ENCODE data around the gene CAMK1. TPM values are rescaled to one million over a fixed set of nuclear protein-coding genes. Genes with fewer than 3 reads are reported as not detected.

CAMK1 gene
- total RNA-seq, 1 donor from 2014 or later: 8.2 TPM

GRCh38 chr3:9804996-9805395 lies 35.2 kb upstream of the CAMK1 start:
- no peak for DNase-seq
- Mint-ChIP-seq H3K9me3 (ENCODE audit: unreplicated experiment) (peaks cover 6% of the 10 kb centered on the region), H3K27ac (ENCODE audit: unreplicated experiment) (no peak overlapping the region), H3K27me3 (ENCODE audit: unreplicated experiment) (peaks cover 5% of the 10 kb centered on the region), H3K4me1 (ENCODE audit: low read depth, unreplicated experiment) (peaks cover 20% of the 10 kb centered on the region), H3K36me3 (ENCODE audit: unreplicated experiment) (peaks cover 5% of the 10 kb centered on the region), H3K4me3 (ENCODE audit: unreplicated experiment) (no peak overlapping the region)
- no peak for TF ChIP-seq CTCF (IDR thresholded peaks at IDR 0.05; ENCODE audit: partially characterized antibody, unreplicated experiment)

GRCh38 chr3:9803494-9803893 lies 33.7 kb upstream of the CAMK1 start:
- no peak overlapping the region for H3K4me3 Mint-ChIP-seq (ENCODE audit: unreplicated experiment)
- no peak overlapping the region for H3K27ac Mint-ChIP-seq (ENCODE audit: unreplicated experiment)
- peaks cover 4% of the 10 kb centered on the region for H3K9me3 Mint-ChIP-seq (ENCODE audit: unreplicated experiment)
- no peak for TF ChIP-seq CTCF (IDR thresholded peaks at IDR 0.05; ENCODE audit: partially characterized antibody, unreplicated experiment)
- peaks cover 8% of the 10 kb centered on the region for H3K4me1 Mint-ChIP-seq (ENCODE audit: low read depth, unreplicated experiment)
- H3K27me3 Mint-ChIP-seq (ENCODE audit: unreplicated experiment): peaks cover 3% of the 10 kb centered on the region
- no peak for DNase-seq
- H3K36me3 Mint-ChIP-seq (ENCODE audit: unreplicated experiment): peaks cover 5% of the 10 kb centered on the region

- peaks cover 5% of the 10 kb centered on the region for H3K36me3 Mint-ChIP-seq (ENCODE audit: unreplicated experiment)
These were observed 30.8 kb upstream of the CAMK1 start for GRCh38 chr3:9800529-9800928.

GRCh38 chr3:9797196-9797945 lies 27.6 kb upstream of the CAMK1 start:
- Mint-ChIP-seq H3K4me3 (ENCODE audit: unreplicated experiment) (no peak overlapping the region), H3K27me3 (ENCODE audit: unreplicated experiment) (peaks cover 9% of the 10 kb centered on the region), H3K4me1 (ENCODE audit: low read depth, unreplicated experiment) (peaks cover 2% of the 10 kb centered on the region), H3K9me3 (ENCODE audit: unreplicated experiment) (peaks cover 10% of the 10 kb centered on the region), H3K27ac (ENCODE audit: unreplicated experiment) (peak overlapping the region; percentile 22), H3K36me3 (ENCODE audit: unreplicated experiment) (no peaks in the 10 kb centered on the region)
- TF ChIP-seq CTCF (IDR thresholded peaks at IDR 0.05; ENCODE audit: partially characterized antibody, unreplicated experiment): no peak
- no peak for DNase-seq

More at GRCh38 chr3:9800529-9800928, 30.8 kb upstream of the CAMK1 start:
- Mint-ChIP-seq H3K27ac (ENCODE audit: unreplicated experiment) (no peak overlapping the region), H3K4me1 (ENCODE audit: low read depth, unreplicated experiment) (no peaks in the 10 kb centered on the region), H3K9me3 (ENCODE audit: unreplicated experiment) (peaks cover 7% of the 10 kb centered on the region), H3K4me3 (ENCODE audit: unreplicated experiment) (no peak overlapping the region), H3K27me3 (ENCODE audit: unreplicated experiment) (peaks cover 3% of the 10 kb centered on the region)
- peak; percentile 19 for TF ChIP-seq CTCF (IDR thresholded peaks at IDR 0.05; ENCODE audit: partially characterized antibody, unreplicated experiment)
- no peak for DNase-seq

GRCh38 chr3:9795207-9795606 lies 25.5 kb upstream of the CAMK1 start:
- Mint-ChIP-seq H3K36me3 (ENCODE audit: unreplicated experiment) (peaks cover 3% of the 10 kb centered on the region), H3K4me3 (ENCODE audit: unreplicated experiment) (peak overlapping the region; percentile 36), H3K27ac (ENCODE audit: unreplicated experiment) (no peak overlapping the region), H3K4me1 (ENCODE audit: low read depth, unreplicated experiment) (peaks cover 6% of the 10 kb centered on the region), H3K27me3 (ENCODE audit: unreplicated experiment) (peaks cover 11% of the 10 kb centered on the region), H3K9me3 (ENCODE audit: unreplicated experiment) (peaks cover 14% of the 10 kb centered on the region)
- DNase-seq: no peak
- TF ChIP-seq CTCF (IDR thresholded peaks at IDR 0.05; ENCODE audit: partially characterized antibody, unreplicated experiment): no peak

All from glutamatergic neuron (in vitro differentiated cells).